SK-N-SH (cell line): ENCODE measurements around the gene TRMT44. TPM values are rescaled to one million over a fixed set of nuclear protein-coding genes. Genes with fewer than 3 reads are reported as not detected.

Source experiments
- CTCF ChIA-PET: fragments of 300-600, 350-600 bp; formaldehyde crosslinking; extraction: SDS; loops from one replicate; lab custom pipeline; 2021; lab: Yijun Ruan, JAX
- POLR2A ChIA-PET: fragments of 350-600 bp; sonication (Branson Sonifier 250); formaldehyde crosslinking; extraction: SDS; loops from one replicate; lab custom pipeline; 2020; ENCODE audit warnings: antibody characterized with exemption, inconsistent platforms; lab: Yijun Ruan, JAX
- DNase-seq: peaks from one replicate; pipeline ENCODE4 v3.0.0; 2012
- H2AFZ ChIP-seq: fragments of 200-600 bp; sonication (generic); 2 replicates; pipeline ENCODE4 v1.8.1; 2016; ENCODE audit warnings: antibody characterized with exemption, mild to moderate bottlenecking, low read depth
- H3F3A ChIP-seq: fragments of 200-600 bp; sonication (generic); replicated peaks from 2 replicates; pipeline ENCODE3; 2016; ENCODE audit warnings: antibody characterized with exemption, mild to moderate bottlenecking; ENCODE audit not compliant: insufficient read depth
- H3K27ac ChIP-seq, 2 experiments: fragments of 200-500 bp in 1 of 2; fragments of 200-600 bp in 1 of 2; sonication (Bioruptor generic) in 1 of 2; sonication (generic), shearing (Covaris generic) in 1 of 2; 2 replicates each; pipeline versions ENCODE4 v1.5.1 to v1.6.1; 2014 to 2016; ENCODE audit warnings: low read depth in 2 of 2, inconsistent platforms in 1 of 2, low read length in 1 of 2, mild to moderate bottlenecking in 1 of 2, mixed read lengths in 1 of 2
- H3K27me3 ChIP-seq: fragments of 200-600 bp; sonication (generic), shearing (Covaris generic); 2 replicates; pipeline ENCODE4 v1.6.1; 2016; ENCODE audit warnings: mixed run types; ENCODE audit not compliant: insufficient read depth
- H3K36me3 ChIP-seq, 2 experiments: fragments of 200-500 bp in 1 of 2; fragments of 200-600 bp in 1 of 2; sonication (Bioruptor generic) in 1 of 2; sonication (generic) in 1 of 2; replicated peaks in 1 of 2; 2 replicates each; pipeline versions ENCODE3 to v1.5.1; 2014 to 2016; ENCODE audit warnings: low read length in 1 of 2, mild to moderate bottlenecking in 1 of 2; ENCODE audit not compliant: insufficient read depth in 2 of 2, control insufficient read depth in 1 of 2
- H3K4me1 ChIP-seq, 2 experiments: fragments of 200-500 bp in 1 of 2; fragments of 200-600 bp in 1 of 2; sonication (Bioruptor generic) in 1 of 2; sonication (generic), shearing (Covaris generic) in 1 of 2; 2 replicates each; pipeline versions ENCODE4 v1.5.1 to v1.6.1; 2014 to 2016; ENCODE audit warnings: low read depth in 1 of 2, low read length in 1 of 2, mixed run types in 1 of 2; ENCODE audit not compliant: insufficient read depth in 2 of 2, control insufficient read depth in 1 of 2
- H3K4me2 ChIP-seq: fragments of 200-600 bp; sonication (generic), shearing (Covaris generic); 2 replicates; pipeline ENCODE4 v1.6.1; 2017; ENCODE audit warnings: mixed run types
- H3K4me3 ChIP-seq, 2 experiments: fragments of 200-500 bp in 1 of 2; fragments of 200-600 bp in 1 of 2; sonication (Bioruptor generic) in 1 of 2; sonication (generic), shearing (Covaris generic) in 1 of 2; 2 replicates each; pipeline versions ENCODE4 v1.5.1 to v1.8.1; 2014 to 2016; ENCODE audit warnings: low read depth in 2 of 2, inconsistent platforms in 1 of 2, low read length in 1 of 2, mild to moderate bottlenecking in 1 of 2, mixed read lengths in 1 of 2, moderate library complexity in 1 of 2
- H3K79me2 ChIP-seq: fragments of 200-600 bp; sonication (generic); 2 replicates; pipeline ENCODE4 v1.8.1; 2017; ENCODE audit warnings: mild to moderate bottlenecking; ENCODE audit not compliant: insufficient read depth
- H3K9ac ChIP-seq: fragments of 200-600 bp; sonication (generic); 2 replicates; pipeline ENCODE4 v1.6.1; 2017; ENCODE audit warnings: mixed run types
- H3K9me2 ChIP-seq: fragments of 200-600 bp; sonication (generic); 2 replicates; pipeline ENCODE4 v1.6.1; 2017; ENCODE audit warnings: mixed run types
- H3K9me3 ChIP-seq: fragments of 200-600 bp; sonication (generic); 2 replicates; pipeline ENCODE4 v1.6.1; 2017; ENCODE audit warnings: mixed run types, mild to moderate bottlenecking, moderate library complexity
- H4K20me1 ChIP-seq: fragments of 200-600 bp; sonication (generic); 2 replicates; pipeline ENCODE4 v1.6.1; 2017; ENCODE audit warnings: mild to moderate bottlenecking, mixed run types; ENCODE audit not compliant: insufficient read depth
- CHD2 ChIP-seq: fragments of 150-350 bp; IDR thresholded peaks from 2 replicates; pipeline ENCODE4 v1.6.1; 2018; ENCODE audit warnings: low read length; ENCODE audit not compliant: partially characterized antibody
- EP300 ChIP-seq, 2 experiments: IDR thresholded peaks; 2 replicates each; pipeline versions ENCODE4 v1.4.0 to v1.6.1; 2012; ENCODE audit warnings: borderline replicate concordance in 1 of 2, low read depth in 1 of 2, low read length in 1 of 2
- EZH2phosphoT487 ChIP-seq: fragments of 200-600 bp; sonication (generic); IDR thresholded peaks from 2 replicates; pipeline ENCODE4 v1.6.1; 2017; ENCODE audit warnings: low read depth, mixed run types, mild to moderate bottlenecking, antibody characterized with exemption, moderate library complexity, borderline replicate concordance
- FOSL2 ChIP-seq: IDR thresholded peaks from 2 replicates; pipeline ENCODE4 v1.4.0; 2012; ENCODE audit warnings: low read depth, mild to moderate bottlenecking, moderate library complexity, borderline replicate concordance
- GATA2 ChIP-seq: sonication (generic); formaldehyde crosslinking; IDR thresholded peaks from 2 replicates; pipeline ENCODE4 v1.5.0; 2020; ENCODE audit warnings: mild to moderate bottlenecking, missing genetic modification reagents
- MXI1 ChIP-seq: IDR thresholded peaks from 2 replicates; pipeline ENCODE4 v1.6.1; 2012; ENCODE audit warnings: mild to moderate bottlenecking, low read depth, low read length, improper control_type of control experiment
- NFIC ChIP-seq: IDR thresholded peaks from 2 replicates; pipeline ENCODE4 v1.4.0; 2012; ENCODE audit warnings: borderline replicate concordance
- NRF1 ChIP-seq: IDR thresholded peaks from 2 replicates; pipeline ENCODE4 v1.6.1; 2012; ENCODE audit warnings: low read depth, mild to moderate bottlenecking, low read length
- POLR2AphosphoS5 ChIP-seq: IDR thresholded peaks from 2 replicates; pipeline ENCODE4 v1.6.1; 2012; ENCODE audit warnings: low read depth, low read length
- RAD21 ChIP-seq: IDR thresholded peaks from 2 replicates; pipeline ENCODE4 v1.6.1; 2012; ENCODE audit warnings: mild to moderate bottlenecking, low read length
- RFX5 ChIP-seq: IDR thresholded peaks from 2 replicates; pipeline ENCODE4 v1.6.1; 2012; ENCODE audit warnings: mild to moderate bottlenecking, improper control_type of control experiment, low read length
- RXRA ChIP-seq: IDR thresholded peaks from 2 replicates; pipeline ENCODE4 v1.4.0; 2012; ENCODE audit warnings: low read depth, mild to moderate bottlenecking, borderline replicate concordance
- TCF12 ChIP-seq: IDR thresholded peaks from 2 replicates; pipeline ENCODE4 v1.4.0; 2012
- TEAD4 ChIP-seq: IDR thresholded peaks from 2 replicates; pipeline ENCODE4 v1.4.0; 2012; ENCODE audit warnings: mild to moderate bottlenecking, borderline replicate concordance; ENCODE audit not compliant: insufficient read depth
- ZBTB33 ChIP-seq: IDR thresholded peaks from 2 replicates; pipeline ENCODE4 v1.4.0; 2012; ENCODE audit warnings: low read depth, borderline replicate concordance
- WGBS: methylation state at CpG from one replicate; pipeline ENCODE4 v1.1.6; 2017; ENCODE audit warnings: low lambda C conversion rate; 5-methylcytosine and 5-hydroxymethylcytosine counted together
- polyA plus RNA-seq, 3 experiments: library from polyadenylated mRNA; depleted of rRNA; stranded (reverse); fragments of >200 nt; gene quantifications; 2 replicates each; pipeline ENCODE4 v1.2.3, GENCODE V29; 2012
- TF ChIP-seq, protein P1 (sequence below): IDR thresholded peaks from 2 replicates; pipeline ENCODE4 v1.4.0; 2012; ENCODE audit warnings: low read depth
- TF ChIP-seq, protein P2 (sequence below): IDR thresholded peaks from 2 replicates; pipeline ENCODE4; 2012
- TF ChIP-seq, protein P3 (sequence below): fragments of 150-350 bp; IDR thresholded peaks from 2 replicates; pipeline ENCODE4 v1.6.1; 2017; ENCODE audit warnings: antibody characterized with exemption, low read length, low read depth, borderline replicate concordance
- TF ChIP-seq, protein P4 (sequence below): IDR thresholded peaks from 2 replicates; pipeline ENCODE4 v1.4.0; 2012; ENCODE audit warnings: low read depth, borderline replicate concordance

TRMT44 gene
- polyA plus RNA-seq, 1 of the 3 experiments (the other 2 are of a cell fraction), result 6.0 TPM

- ChIA-PET POLR2A (no interaction called here), CTCF (interaction anchor here (1.0 to 5.1 kb wide), 8 partner anchors 12 to 231 kb away, joined by 3 to 66 read pairs (median 7); no protein-coding TSS in a partner anchor)
- WGBS, result 93% methylated on average over 6 of the region's 9 CpGs
Observed at GRCh38 chr4:8407756-8408155, 32.8 kb upstream of the TRMT44 start.

DNA sequence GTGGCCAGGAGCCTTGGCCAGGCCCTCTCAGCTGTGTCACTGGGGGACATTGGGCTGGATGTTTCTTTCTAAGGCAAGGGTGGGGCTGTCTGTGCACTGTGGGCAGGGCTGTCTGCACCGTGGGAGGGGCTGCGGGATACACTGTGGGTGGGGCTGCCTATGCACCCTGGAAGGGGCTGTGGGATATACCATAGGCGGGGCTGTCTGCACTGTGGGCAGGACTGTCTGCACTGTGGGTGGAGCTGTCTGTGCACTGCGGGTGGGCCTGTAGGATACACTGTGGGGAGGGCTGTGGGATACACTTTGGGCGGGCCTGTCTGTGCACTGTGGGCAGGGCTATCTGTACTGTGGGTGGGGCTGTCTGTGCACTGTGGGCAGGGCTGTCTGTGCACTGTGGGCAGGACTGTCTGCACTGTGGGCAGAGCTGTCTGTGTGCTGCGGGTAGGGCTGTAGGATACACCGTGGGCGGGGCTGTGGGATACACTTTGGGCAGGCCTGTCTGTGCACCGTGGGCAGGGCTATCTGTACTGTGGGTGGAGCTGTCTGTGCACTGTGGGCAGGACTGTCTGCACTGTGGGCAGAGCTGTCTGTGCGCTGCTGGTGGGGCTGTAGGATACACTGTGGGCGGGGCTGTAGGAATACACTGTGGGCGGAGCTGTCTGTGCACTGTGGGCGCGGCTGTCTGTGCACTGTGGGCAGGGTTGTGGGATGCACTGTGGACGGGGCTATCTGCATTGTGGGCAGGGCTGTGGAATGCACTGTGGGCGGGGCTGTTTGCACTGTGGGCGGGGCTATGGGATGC lies 31.1 kb upstream of the TRMT44 start:
- Histone ChIP-seq H3K36me3 (peaks cover 9 to 47% of the 10 kb centered on the region in 2 experiments), H3K79me2 (no peaks in the 10 kb centered on the region), H2AFZ (no peak overlapping the region), H3K27ac (no peak overlapping the region), H3K4me2 (no peak overlapping the region), H3K4me3 (no peak overlapping the region), H3K4me1 (peaks cover 0 to 7% of the 10 kb centered on the region in 2 experiments; a peak in 1 of 4 replicates), H4K20me1 (no peaks in the 10 kb centered on the region), H3K9me2 (no peaks in the 10 kb centered on the region), H3F3A (no peaks in the 10 kb centered on the region), H3K9ac (no peak overlapping the region), H3K27me3 (no peaks in the 10 kb centered on the region), H3K9me3 (no peaks in the 10 kb centered on the region)
- peak; percentile 52 for DNase-seq
- ChIA-PET CTCF (interaction anchor here (0.7 to 5.1 kb wide), 12 partner anchors 10 to 408 kb away, joined by 3 to 66 read pairs (median 5); no protein-coding TSS in a partner anchor), POLR2A (no interaction called here)
- 92% methylated on average over 7 of the region's 17 CpGs for WGBS
- TF ChIP-seq RAD21 (no peak), POLR2AphosphoS5 (no peak), EP300 (IDR thresholded peaks at IDR 0.05; ENCODE audit: borderline replicate concordance in 1 of 2, low read depth in 1 of 2, low read length in 1 of 2) (no peak), FOSL2 (no peak), NFIC (no peak), RXRA (no peak), TEAD4 (no peak), NRF1 (no peak)
- TF ChIP-seq, protein P1, sequence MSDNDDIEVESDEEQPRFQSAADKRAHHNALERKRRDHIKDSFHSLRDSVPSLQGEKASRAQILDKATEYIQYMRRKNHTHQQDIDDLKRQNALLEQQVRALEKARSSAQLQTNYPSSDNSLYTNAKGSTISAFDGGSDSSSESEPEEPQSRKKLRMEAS, result no peak
- TF ChIP-seq, protein P2, sequence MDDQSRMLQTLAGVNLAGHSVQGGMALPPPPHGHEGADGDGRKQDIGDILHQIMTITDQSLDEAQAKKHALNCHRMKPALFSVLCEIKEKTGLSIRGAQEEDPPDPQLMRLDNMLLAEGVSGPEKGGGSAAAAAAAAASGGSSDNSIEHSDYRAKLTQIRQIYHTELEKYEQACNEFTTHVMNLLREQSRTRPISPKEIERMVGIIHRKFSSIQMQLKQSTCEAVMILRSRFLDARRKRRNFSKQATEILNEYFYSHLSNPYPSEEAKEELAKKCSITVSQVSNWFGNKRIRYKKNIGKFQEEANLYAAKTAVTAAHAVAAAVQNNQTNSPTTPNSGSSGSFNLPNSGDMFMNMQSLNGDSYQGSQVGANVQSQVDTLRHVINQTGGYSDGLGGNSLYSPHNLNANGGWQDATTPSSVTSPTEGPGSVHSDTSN, result no peak
- TF ChIP-seq, protein P3, sequence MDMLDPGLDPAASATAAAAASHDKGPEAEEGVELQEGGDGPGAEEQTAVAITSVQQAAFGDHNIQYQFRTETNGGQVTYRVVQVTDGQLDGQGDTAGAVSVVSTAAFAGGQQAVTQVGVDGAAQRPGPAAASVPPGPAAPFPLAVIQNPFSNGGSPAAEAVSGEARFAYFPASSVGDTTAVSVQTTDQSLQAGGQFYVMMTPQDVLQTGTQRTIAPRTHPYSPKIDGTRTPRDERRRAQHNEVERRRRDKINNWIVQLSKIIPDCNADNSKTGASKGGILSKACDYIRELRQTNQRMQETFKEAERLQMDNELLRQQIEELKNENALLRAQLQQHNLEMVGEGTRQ, result no peak

More at GRCh38 chr4:8407756-8408155, 32.8 kb upstream of the TRMT44 start:
- H3K36me3 ChIP-seq, result peaks cover 10 to 39% of the 10 kb centered on the region in 2 experiments
- H3K9me2 ChIP-seq, result no peaks in the 10 kb centered on the region
- H3K4me3 ChIP-seq, result no peak overlapping the region
- H3K9ac ChIP-seq, result no peak overlapping the region
- H2AFZ ChIP-seq, result no peak overlapping the region
- TF ChIP-seq TCF12 (no peak), NFIC (no peak), RXRA (no peak), MXI1 (no peak), EP300 (IDR thresholded peaks at IDR 0.05; ENCODE audit: borderline replicate concordance in 1 of 2, low read depth in 1 of 2, low read length in 1 of 2) (no peak), RFX5 (no peak), RAD21 (no peak), EZH2phosphoT487 (no peak), CHD2 (no peak), FOSL2 (no peak), TEAD4 (no peak), GATA2 (CRISPR knock-in tag) (no peak), ZBTB33 (no peak), NRF1 (no peak)
- TF ChIP-seq, protein P4, sequence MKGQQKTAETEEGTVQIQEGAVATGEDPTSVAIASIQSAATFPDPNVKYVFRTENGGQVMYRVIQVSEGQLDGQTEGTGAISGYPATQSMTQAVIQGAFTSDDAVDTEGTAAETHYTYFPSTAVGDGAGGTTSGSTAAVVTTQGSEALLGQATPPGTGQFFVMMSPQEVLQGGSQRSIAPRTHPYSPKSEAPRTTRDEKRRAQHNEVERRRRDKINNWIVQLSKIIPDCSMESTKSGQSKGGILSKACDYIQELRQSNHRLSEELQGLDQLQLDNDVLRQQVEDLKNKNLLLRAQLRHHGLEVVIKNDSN, result no peak
- no peaks in the 10 kb centered on the region for H4K20me1 ChIP-seq
- no peaks in the 10 kb centered on the region for H3K27me3 ChIP-seq
- DNase-seq, result no peak
- no peak overlapping the region for H3K4me2 ChIP-seq
- peaks cover 0 to 18% of the 10 kb centered on the region in 2 experiments; a peak in 1 of 4 replicates for H3K4me1 ChIP-seq
- H3K79me2 ChIP-seq, result no peaks in the 10 kb centered on the region
- no peak overlapping the region for H3K27ac ChIP-seq
- no peaks in the 10 kb centered on the region for H3K9me3 ChIP-seq
- H3F3A ChIP-seq, result peaks cover 7% of the 10 kb centered on the region
